Measurements from ENCODE around the gene FDX1.
A peak's percentile ranks its signal among the peaks of the same experiment; 100 is the strongest.

- TF ChIP-seq MAFK (conservative IDR thresholded peaks at IDR 0.05 in 1 of 2, IDR thresholded peaks at IDR 0.05 in 1 of 2; ENCODE audit: low read length in 2 of 2) (no peak), JUNB (CRISPR knock-in tag; IDR thresholded peaks at IDR 0.05; ENCODE audit: borderline replicate concordance) (no peak), SMC3 (IDR thresholded peaks at IDR 0.05; ENCODE audit: low read length) (no peak), TOE1 (CRISPR knock-in tag; IDR thresholded peaks at IDR 0.05) (no peak), CTCF (CRISPR knock-in tag; IDR thresholded peaks at IDR 0.05) (peak; percentile 47; the same call in 1 of the 2 replicates), MAX (IDR thresholded peaks at IDR 0.05) (no peak), EZH2 (conservative IDR thresholded peaks at IDR 0.05; ENCODE audit: low read depth, low read length) (no peak), ATF3 (CRISPR knock-in tag; IDR thresholded peaks at IDR 0.05) (no peak), ZNF3 (CRISPR knock-in tag; IDR thresholded peaks at IDR 0.05) (no peak), ZNF350 (CRISPR knock-in tag; IDR thresholded peaks at IDR 0.05; ENCODE audit: borderline replicate concordance, low read depth) (no peak), ZKSCAN5 (CRISPR knock-in tag; IDR thresholded peaks at IDR 0.05) (no peak), POLR2AphosphoS5 (IDR thresholded peaks at IDR 0.05; ENCODE audit: low read depth, low read length) (no peak), SRSF4 (IDR thresholded peaks at IDR 0.05; ENCODE audit: low read depth, low read length, poor library complexity, severe bottlenecking) (no peak), GABPA (IDR thresholded peaks at IDR 0.05; ENCODE audit: low read depth, low read length) (no peak), GABPA (CRISPR knock-in tag; IDR thresholded peaks at IDR 0.05; ENCODE audit: low read depth) (no peak)
These were observed 48.7 kb downstream of the FDX1 start for GRCh38 chr11:110478410-110478809.

Measured in HepG2 (cell line).